ENCODE data around the gene TAMALIN.

Gene TAMALIN

GRCh38 chr12:52063082-52063924, 56.6 kb downstream of the TAMALIN start:
- DNase-seq (ENCODE audit: insufficient read length, low spot score), result peak; percentile 74
- no peak for TF ChIP-seq POLR2A (IDR thresholded peaks at IDR 0.05; ENCODE audit: low read depth, low read length)
- no peak for FAIRE-seq

GRCh38 chr12:52063981-52064649, 57.4 kb downstream of the TAMALIN start:
- DNase-seq (ENCODE audit: insufficient read length, low spot score) (peak; percentile 85), FAIRE-seq (no peak)
- TF ChIP-seq POLR2A (IDR thresholded peaks at IDR 0.05; ENCODE audit: low read depth, low read length), result no peak

Measured in H54 (cell line).